NCI-H128 (cell line): ENCODE measurements around the gene SLX9.
"Not testable (repeated sequence)": the region's sequence is repeated elsewhere in the genome, so short reads cannot be mapped to it uniquely, and the experiment has no call there.

ENCODE experiments used
- DNase-seq: peaks from one replicate; lab custom pipeline; 2025; ENCODE audit not compliant: unreplicated experiment; lab: John Stamatoyannopoulos, UW

SLX9 gene

DNA sequence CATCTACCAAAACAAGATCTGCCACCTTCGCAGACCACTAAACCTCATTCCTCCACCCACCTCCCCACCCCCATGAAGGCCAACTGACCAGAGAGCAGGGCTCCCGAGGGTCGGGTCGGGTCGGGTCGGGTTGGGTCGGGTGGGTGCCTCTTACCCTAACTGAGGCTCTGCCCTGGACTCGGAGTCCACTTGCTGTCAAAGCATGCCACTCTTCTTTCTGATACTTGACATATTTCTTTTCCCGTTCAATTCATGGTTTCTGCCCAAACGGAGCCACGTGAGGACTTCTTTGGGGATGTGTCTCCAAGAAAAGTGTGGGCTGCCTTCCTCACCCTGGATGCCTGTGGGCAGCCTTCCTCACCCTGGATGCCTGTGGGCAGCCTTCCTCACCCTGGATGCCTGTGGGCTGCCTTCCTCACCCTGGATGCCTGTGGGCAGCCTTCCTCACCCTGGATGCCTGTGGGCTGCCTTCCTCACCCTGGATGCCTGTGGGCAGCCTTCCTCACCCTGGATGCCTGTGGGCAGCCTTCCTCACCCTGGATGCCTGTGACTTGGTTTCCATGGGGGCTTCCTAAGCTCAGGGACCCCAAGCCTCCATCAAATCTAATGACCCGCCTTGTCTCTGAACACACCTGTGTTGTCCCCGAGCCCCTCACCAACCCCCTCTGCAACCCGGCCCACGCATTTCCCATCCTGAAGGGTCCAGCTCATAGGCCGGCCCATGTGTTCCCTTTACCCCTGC is 11.2 kb upstream of the SLX9 start:
- DNase-seq, result not testable (repeated sequence)

GRCh38 chr21:44929242-44929798 is 10.5 kb upstream of the SLX9 start:
- no peak for DNase-seq

GRCh38 chr21:44929799-44930542 is 9.9 kb upstream of the SLX9 start:
- no peak for DNase-seq

GRCh38 chr21:44930543-44930981 is 9.3 kb upstream of the SLX9 start:
- no peak for DNase-seq

- DNase-seq, result no peak
These were observed 8.7 kb upstream of the SLX9 start for GRCh38 chr21:44931137-44931500.

DNA sequence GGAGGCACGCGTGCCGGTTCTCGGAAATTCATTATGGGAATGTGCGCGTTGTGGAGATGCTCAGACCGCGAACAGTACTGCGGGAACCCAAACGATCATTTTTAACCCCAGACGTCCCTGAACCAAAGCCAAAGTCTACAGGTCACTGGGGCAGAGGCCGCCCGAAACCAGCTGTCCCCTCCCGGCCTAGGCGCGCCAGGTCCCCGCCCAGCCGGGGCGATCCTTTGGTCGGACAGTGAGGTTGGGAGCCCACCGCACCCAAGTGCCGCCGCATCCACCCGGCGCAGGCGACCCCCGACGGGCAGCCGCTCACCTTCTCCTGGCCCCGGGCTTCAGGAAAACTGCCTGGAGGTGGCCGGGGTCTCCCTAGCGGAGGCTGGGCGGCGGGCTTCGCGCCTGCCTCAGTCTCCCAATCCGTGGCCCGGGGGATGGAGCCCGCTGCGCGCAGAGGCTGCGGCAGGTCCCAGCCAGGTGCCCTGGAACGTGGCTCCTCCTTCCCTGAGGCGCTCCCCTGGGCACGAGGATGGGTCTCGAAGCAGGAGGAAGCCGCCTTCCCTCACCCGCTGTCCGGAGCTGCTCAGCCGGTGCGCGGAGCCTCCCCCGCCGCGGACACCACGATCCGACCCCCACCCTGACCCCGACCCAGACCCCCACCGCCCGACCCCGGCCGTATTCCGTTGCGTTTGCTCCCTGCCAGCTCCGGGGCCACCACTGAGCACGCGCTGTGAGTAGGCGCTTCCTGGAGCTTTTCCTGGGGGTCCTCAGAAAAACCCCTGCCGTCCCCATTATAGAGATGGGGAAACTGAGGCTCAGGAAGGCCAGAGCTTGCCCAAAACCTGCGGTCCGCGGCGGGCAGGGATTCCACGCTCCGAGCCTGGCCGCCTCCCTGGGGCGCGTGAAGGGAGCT is 8.1 kb upstream of the SLX9 start:
- DNase-seq, result no peak

DNA sequence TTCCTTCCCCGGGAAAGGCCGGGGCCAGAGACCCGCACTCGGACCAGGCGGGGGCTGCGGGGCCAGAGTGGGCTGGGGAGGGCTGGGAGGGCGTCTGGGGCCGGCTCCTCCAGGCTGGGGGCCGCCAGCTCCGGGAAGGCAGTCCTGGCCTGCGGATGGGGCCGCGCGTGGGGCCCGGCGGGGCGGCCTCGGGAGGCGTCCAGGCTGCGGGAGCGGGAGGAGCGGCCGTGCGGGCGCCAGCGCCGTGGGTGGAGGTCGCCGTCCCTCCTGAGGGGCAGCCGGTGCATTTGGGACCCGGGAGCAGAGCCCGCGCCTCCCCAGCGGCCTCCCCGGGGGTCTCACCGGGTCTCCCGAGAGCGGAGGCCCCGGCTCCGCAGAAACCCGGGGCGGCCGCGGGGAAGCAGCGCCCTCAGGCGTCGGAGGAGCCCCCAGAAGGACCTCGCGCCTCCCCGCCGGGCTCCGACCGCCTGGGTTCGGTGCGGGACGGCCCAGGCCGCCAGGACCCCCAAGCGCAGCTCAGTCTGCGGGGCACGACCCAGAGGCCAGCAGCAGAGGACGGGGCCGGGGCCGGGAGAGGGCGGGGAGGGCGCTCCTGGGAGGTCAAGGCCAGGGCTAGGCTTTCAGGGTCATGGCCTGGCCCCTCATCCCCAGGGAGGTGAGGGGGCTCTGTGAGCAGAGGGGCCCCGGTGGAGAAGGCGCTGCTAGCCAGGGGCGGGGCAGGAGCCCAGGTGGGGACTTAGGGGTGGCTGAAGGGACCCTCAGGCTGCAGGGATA is 7.2 kb upstream of the SLX9 start:
- no peak for DNase-seq

GRCh38 chr21:44933199-44933917 is 6.5 kb upstream of the SLX9 start:
- no peak for DNase-seq

DNA sequence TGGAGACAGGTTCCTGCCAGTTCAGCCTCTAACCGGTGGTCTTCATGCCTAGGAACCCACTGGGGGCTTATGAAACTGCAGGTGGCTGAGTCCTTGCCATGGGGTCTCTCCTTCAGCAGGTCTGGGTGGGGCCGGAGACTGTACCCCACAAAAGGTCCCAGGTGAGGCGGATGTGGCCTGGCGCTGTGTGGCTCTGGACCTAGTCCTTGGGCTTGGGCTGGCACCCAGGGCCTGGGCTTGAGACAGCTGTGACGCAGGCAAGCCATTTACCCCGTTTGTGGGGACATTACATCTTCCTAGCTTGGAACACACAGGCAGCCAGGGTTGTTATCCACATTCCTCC is 5.9 kb upstream of the SLX9 start:
- DNase-seq, result no peak

- no peak for DNase-seq
These were observed 5.6 kb upstream of the SLX9 start for GRCh38 chr21:44934276-44934675.

DNA sequence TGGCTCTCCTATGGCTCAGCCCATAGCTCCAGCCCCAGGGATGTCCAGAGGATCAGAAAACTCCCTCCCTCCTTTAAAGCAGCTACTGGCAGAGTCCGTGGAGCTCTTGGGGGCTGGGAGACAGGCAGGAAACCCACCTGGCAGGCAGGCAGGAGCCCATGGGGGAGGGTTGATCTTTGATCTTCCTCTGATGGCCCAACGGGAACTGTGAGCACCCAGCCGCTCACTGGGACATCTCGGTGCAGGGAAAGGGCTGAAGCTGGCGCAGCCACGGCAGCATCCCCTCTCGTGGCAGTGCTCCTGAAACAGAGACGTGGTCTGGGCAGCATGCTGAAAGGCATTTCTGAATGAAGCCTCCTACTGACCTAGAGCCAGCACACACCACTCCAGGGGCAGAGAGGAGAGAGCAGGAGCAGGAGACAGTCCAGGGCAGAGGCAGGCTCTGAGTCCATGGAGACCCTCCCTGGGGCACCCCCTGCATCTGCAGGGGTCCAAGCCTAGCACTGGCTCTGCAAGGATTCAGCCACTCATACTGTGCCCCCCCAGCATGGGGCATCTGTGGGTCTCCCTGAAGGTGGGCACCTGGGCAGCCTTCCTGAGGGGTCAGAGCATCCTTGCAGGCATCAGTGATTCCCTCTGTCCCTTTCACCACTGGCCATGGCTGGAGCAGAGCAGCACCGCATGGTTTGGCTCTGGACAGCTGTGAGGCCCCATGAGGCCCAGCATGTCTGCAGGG is 4.9 kb upstream of the SLX9 start:
- no peak for DNase-seq

DNA sequence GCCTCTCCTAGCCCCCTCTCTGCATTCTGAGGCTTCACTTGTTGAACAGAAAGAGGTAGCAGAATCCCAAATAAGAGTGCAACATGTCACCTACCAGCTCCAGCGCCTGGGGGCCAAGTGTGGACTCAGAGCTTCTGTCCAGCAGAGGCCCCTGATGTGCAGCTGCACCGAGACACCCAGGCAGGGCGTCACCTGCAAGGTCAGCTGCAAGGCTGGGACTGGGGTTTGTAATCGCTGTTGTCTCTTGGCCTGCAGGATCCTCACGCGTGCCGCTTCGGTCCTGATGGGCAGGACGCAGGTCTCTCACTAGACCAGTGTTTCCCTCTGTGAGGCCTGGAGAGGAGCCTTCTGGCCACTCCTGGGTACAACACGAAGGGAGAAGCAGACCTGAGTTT is 4.3 kb upstream of the SLX9 start:
- DNase-seq, result no peak

GRCh38 chr21:44938772-44939531 is 877 bp upstream of the SLX9 start:
- DNase-seq, result no peak

GRCh38 chr21:44940116-44940631 is 345 bp downstream of the SLX9 start:
- no peak for DNase-seq

GRCh38 chr21:44941567-44941966 is 1.7 kb downstream of the SLX9 start:
- no peak for DNase-seq

- DNase-seq, result no peak
These were observed 2.7 kb downstream of the SLX9 start for GRCh38 chr21:44942566-44942965.

GRCh38 chr21:44943005-44943685 is 3.3 kb downstream of the SLX9 start:
- no peak for DNase-seq
